Cardiac muscle cell (in vitro differentiated cells and primary cell): ENCODE results near the gene INTS2. TPM values are rescaled to one million over a fixed set of nuclear protein-coding genes. Genes with fewer than 3 reads are reported as not detected.

Source experiments
- DNase-seq, 2 donors: peaks; one replicate each; pipeline versions ENCODE4 v3.0.0 to v3.0.0-alpha.2; 2010 to 2017; ENCODE audit warnings: low read depth in 1 of 2, low spot score in 1 of 2
- H3K27ac ChIP-seq: fragments of 200-600 bp; sonication (generic); 2 replicates; pipeline ENCODE4 v1.5.1; 2016
- H3K27me3 ChIP-seq: fragments of 200-600 bp; sonication (generic); 2 replicates; pipeline ENCODE4 v1.6.0; 2016; ENCODE audit warnings: control low read depth
- H3K36me3 ChIP-seq: fragments of 200-600 bp; sonication (generic); 2 replicates; pipeline ENCODE4 v1.5.1; 2016; ENCODE audit warnings: control low read depth
- H3K4me1 ChIP-seq: fragments of 200-600 bp; sonication (generic); 2 replicates; pipeline ENCODE4 v1.8.1; 2017; ENCODE audit warnings: low read depth, mild to moderate bottlenecking, mixed run types
- H3K4me3 ChIP-seq: fragments of 200-600 bp; sonication (generic); 2 replicates; pipeline ENCODE4 v1.5.1; 2016; ENCODE audit warnings: mild to moderate bottlenecking
- H3K9me3 ChIP-seq: fragments of 200-600 bp; sonication (generic); 2 replicates; pipeline ENCODE4 v1.5.1; 2017; ENCODE audit warnings: low read depth, mild to moderate bottlenecking, control low read depth
- CTCF ChIP-seq: IDR thresholded peaks from 2 replicates; pipeline ENCODE4 v1.5.1; 2012; ENCODE audit warnings: low read depth, mild to moderate bottlenecking, low read length
- polyA plus RNA-seq: library from polyadenylated mRNA; unstranded; fragments of >200 nt; fragmentation: Nextera tagmentation; extraction: Ambion mirVana; gene quantifications from 2 replicates; pipeline ENCODE4 v1.2.1, GENCODE V29; 2016
- total RNA-seq: library from RNA; depleted of rRNA; stranded (reverse); fragments of >200 nt; gene quantifications from 2 replicates; pipeline ENCODE4 v1.2.3, GENCODE V29; 2016

INTS2 gene
- 9.5 and 12.9 TPM in 2 replicates for total RNA-seq
- polyA plus RNA-seq, result 4.2 and 6.9 TPM in 2 replicates

GRCh38 chr17:61927208-61928100 lies at the start of gene INTS2:
Gene INTS2, minus strand, starts transcription at chr17:61927982. Its CDS starts 1,338 bp downstream, at chr17:61926644.
- Histone ChIP-seq H3K27me3 (no peaks in the 10 kb centered on the region), H3K4me1 (peaks cover 5% of the 10 kb centered on the region), H3K9me3 (no peaks in the 10 kb centered on the region), H3K4me3 (peak within 1 kb of the TSS; percentile 86), H3K27ac (peak within 1 kb of the TSS; percentile 88), H3K36me3 (peaks cover 16% of the 10 kb centered on the region)
- peak; percentile 94 to 97 for DNase-seq
- no peak for TF ChIP-seq CTCF

DNA sequence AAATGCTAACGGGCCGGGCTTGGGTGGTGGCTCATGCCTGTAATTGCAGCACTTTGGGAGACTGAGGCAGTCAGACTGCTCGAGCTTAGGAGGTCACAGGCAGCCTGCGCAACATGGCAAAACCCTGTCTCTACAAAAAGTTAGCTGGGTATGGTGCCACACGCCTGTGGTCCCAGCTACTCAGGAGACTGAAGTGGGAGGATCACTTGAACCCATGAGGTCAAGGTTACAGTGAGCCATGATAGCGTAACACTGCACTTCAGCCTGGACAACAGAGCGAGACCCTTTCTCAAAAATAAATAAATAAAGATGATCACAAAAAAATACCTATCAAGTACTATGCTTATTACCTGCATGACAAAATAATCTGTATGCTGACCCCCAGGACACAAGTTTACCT lies 46.3 kb upstream of the INTS2 start:
- no peak for DNase-seq
- Histone ChIP-seq H3K4me1 (no peaks in the 10 kb centered on the region), H3K4me3 (no peak overlapping the region), H3K36me3 (peaks cover 48% of the 10 kb centered on the region), H3K27me3 (no peaks in the 10 kb centered on the region), H3K9me3 (no peaks in the 10 kb centered on the region), H3K27ac (no peak overlapping the region)
- no peak for TF ChIP-seq CTCF

DNA sequence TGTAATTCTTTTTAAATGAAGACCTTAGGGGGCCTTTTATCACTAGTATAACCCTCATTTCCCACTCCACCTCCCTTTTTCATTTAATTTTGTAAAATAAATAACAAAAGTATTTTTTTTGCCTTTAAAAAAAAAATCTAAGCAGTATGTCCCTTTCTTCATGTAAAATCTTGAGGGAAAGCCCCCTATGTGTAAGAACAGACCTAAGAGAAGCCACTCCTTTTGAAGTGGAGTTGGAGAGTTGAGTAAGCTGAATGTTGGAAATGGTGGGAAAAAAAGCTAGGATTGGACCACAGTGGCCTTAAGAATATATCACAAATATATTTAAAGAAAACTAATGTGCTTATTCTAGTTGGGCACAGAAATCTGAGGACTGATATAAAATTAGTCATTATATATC lies 44.5 kb upstream of the INTS2 start:
- no peak overlapping the region for H3K4me3 ChIP-seq
- H3K9me3 ChIP-seq, result no peaks in the 10 kb centered on the region
- peaks cover 46% of the 10 kb centered on the region for H3K36me3 ChIP-seq
- no peaks in the 10 kb centered on the region for H3K4me1 ChIP-seq
- DNase-seq, result no peak
- no peak for TF ChIP-seq CTCF
- no peak overlapping the region for H3K27ac ChIP-seq
- H3K27me3 ChIP-seq, result no peaks in the 10 kb centered on the region

DNA sequence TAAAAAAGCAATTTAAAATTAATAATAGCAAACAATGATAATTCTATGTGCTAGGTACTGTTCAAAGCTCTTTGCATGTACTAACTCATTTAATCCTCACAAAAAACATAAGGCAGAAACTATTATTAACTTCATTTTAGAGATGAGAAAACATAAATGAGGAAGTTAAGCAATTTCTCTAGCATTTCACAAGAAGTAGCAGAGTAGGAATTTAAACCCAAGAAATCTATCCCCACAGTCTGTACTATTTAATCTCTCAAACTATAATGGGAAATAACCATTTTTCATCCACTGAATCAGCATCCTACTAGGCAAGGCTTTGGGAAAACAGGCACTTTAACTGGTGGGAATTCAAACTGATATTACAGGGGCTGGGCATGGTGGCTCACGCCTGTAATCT lies 42.2 kb upstream of the INTS2 start:
- Histone ChIP-seq H3K9me3 (no peaks in the 10 kb centered on the region), H3K27me3 (no peaks in the 10 kb centered on the region), H3K4me3 (no peak overlapping the region), H3K4me1 (no peaks in the 10 kb centered on the region), H3K27ac (no peak overlapping the region), H3K36me3 (peaks cover 68% of the 10 kb centered on the region)
- TF ChIP-seq CTCF, result no peak
- DNase-seq, result peak in 1 of 2 donors; percentile 15

- Histone ChIP-seq H3K4me1 (no peaks in the 10 kb centered on the region), H3K4me3 (no peak overlapping the region), H3K36me3 (peaks cover 81% of the 10 kb centered on the region), H3K9me3 (no peaks in the 10 kb centered on the region), H3K27me3 (no peaks in the 10 kb centered on the region), H3K27ac (no peak overlapping the region)
- no peak for DNase-seq
- no peak for TF ChIP-seq CTCF
Observed at GRCh38 chr17:61968757-61969156, 41.0 kb upstream of the INTS2 start.
